ENCODE results near the gene ARSA.
A peak's percentile ranks its signal among the peaks of the same experiment; 100 is the strongest.

The ARSA gene

GRCh38 chr22:50627642-50628542 lies at the start of gene ARSA:
TSS of gene ARSA (minus strand) at chr22:50628152. CDS start at chr22:50627779, 373 bp downstream.
- H3K9me3 ChIP-seq (ENCODE audit: control insufficient read depth in 2 of 2, low read length in 2 of 2) = no peaks in the 10 kb centered on the region
- no peaks in the 10 kb centered on the region for H3K36me3 ChIP-seq (ENCODE audit: control insufficient read depth in 2 of 2, insufficient read depth in 2 of 2, low read length in 2 of 2)
- peaks cover 18 to 19% of the 10 kb centered on the region in 2 donors for H3K4me1 ChIP-seq (ENCODE audit: control insufficient read depth in 2 of 2, insufficient read depth in 2 of 2, low read length in 2 of 2)
- peak within 1 kb of the TSS; percentile 93 to 96 for H3K4me3 ChIP-seq (ENCODE audit: low read length in 2 of 2)
- H3K27me3 ChIP-seq (ENCODE audit: control insufficient read depth in 2 of 2, insufficient read depth in 2 of 2, low read length in 2 of 2) = no peaks in the 10 kb centered on the region
- peak within 1 kb of the TSS; percentile 72 to 81 for H3K27ac ChIP-seq (ENCODE audit: low read depth in 2 of 2, low read length in 2 of 2)
- peak within 1 kb of the TSS; percentile 93 to 97 for H3K9ac ChIP-seq (ENCODE audit: low read depth in 1 of 2, low read length in 2 of 2)

- no peaks in the 10 kb centered on the region for H3K36me3 ChIP-seq (ENCODE audit: control insufficient read depth in 2 of 2, insufficient read depth in 2 of 2, low read length in 2 of 2)
- H3K27ac ChIP-seq (ENCODE audit: low read depth in 2 of 2, low read length in 2 of 2) = no peak overlapping the region
- peaks cover 22 to 25% of the 10 kb centered on the region in 2 donors for H3K27me3 ChIP-seq (ENCODE audit: control insufficient read depth in 2 of 2, insufficient read depth in 2 of 2, low read length in 2 of 2)
- H3K4me3 ChIP-seq (ENCODE audit: low read length in 2 of 2) = no peak overlapping the region
- H3K9me3 ChIP-seq (ENCODE audit: control insufficient read depth in 2 of 2, low read length in 2 of 2) = no peaks in the 10 kb centered on the region
- H3K9ac ChIP-seq (ENCODE audit: low read depth in 1 of 2, low read length in 2 of 2) = no peak overlapping the region
- H3K4me1 ChIP-seq (ENCODE audit: control insufficient read depth in 2 of 2, insufficient read depth in 2 of 2, low read length in 2 of 2) = no peaks in the 10 kb centered on the region
Measured at GRCh38 chr22:50676661-50677492, 48.9 kb upstream of the ARSA start.

DNA sequence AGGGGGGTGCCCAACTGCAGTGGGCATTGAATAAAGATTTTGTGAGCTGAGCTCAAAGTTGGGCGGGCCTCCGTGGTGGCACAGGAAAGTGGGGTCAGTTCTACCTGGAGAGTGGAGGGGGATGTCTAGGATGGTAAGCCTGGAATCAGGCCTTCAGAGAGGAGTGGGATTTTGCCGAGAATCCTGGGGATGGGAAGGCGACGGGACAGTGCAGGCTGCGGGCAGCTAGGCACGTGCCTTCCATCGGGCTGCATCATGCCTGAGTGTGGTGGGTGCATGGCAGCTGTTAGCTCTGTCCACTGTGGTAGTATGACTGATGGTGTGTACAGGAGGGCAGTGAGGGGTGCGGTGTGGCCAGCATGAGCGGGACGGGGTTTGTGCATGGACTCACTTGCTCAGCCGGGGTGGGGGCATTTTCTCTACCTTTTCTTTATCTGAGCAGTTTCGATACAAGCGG lies 48.3 kb upstream of the ARSA start:
- H3K9me3 ChIP-seq (ENCODE audit: control insufficient read depth in 2 of 2, low read length in 2 of 2) = no peaks in the 10 kb centered on the region
- H3K27ac ChIP-seq (ENCODE audit: low read depth in 2 of 2, low read length in 2 of 2) = no peak overlapping the region
- no peak overlapping the region for H3K9ac ChIP-seq (ENCODE audit: low read depth in 1 of 2, low read length in 2 of 2)
- H3K36me3 ChIP-seq (ENCODE audit: control insufficient read depth in 2 of 2, insufficient read depth in 2 of 2, low read length in 2 of 2) = no peaks in the 10 kb centered on the region
- no peak overlapping the region for H3K4me3 ChIP-seq (ENCODE audit: low read length in 2 of 2)
- peaks cover 22 to 25% of the 10 kb centered on the region in 2 donors for H3K27me3 ChIP-seq (ENCODE audit: control insufficient read depth in 2 of 2, insufficient read depth in 2 of 2, low read length in 2 of 2)
- no peaks in the 10 kb centered on the region for H3K4me1 ChIP-seq (ENCODE audit: control insufficient read depth in 2 of 2, insufficient read depth in 2 of 2, low read length in 2 of 2)

GRCh38 chr22:50675553-50676179 lies 47.7 kb upstream of the ARSA start:
- Histone ChIP-seq H3K27ac (ENCODE audit: low read depth in 2 of 2, low read length in 2 of 2) (no peak overlapping the region), H3K9ac (ENCODE audit: low read depth in 1 of 2, low read length in 2 of 2) (no peak overlapping the region), H3K27me3 (ENCODE audit: control insufficient read depth in 2 of 2, insufficient read depth in 2 of 2, low read length in 2 of 2) (peaks cover 22 to 28% of the 10 kb centered on the region in 2 donors)

DNA sequence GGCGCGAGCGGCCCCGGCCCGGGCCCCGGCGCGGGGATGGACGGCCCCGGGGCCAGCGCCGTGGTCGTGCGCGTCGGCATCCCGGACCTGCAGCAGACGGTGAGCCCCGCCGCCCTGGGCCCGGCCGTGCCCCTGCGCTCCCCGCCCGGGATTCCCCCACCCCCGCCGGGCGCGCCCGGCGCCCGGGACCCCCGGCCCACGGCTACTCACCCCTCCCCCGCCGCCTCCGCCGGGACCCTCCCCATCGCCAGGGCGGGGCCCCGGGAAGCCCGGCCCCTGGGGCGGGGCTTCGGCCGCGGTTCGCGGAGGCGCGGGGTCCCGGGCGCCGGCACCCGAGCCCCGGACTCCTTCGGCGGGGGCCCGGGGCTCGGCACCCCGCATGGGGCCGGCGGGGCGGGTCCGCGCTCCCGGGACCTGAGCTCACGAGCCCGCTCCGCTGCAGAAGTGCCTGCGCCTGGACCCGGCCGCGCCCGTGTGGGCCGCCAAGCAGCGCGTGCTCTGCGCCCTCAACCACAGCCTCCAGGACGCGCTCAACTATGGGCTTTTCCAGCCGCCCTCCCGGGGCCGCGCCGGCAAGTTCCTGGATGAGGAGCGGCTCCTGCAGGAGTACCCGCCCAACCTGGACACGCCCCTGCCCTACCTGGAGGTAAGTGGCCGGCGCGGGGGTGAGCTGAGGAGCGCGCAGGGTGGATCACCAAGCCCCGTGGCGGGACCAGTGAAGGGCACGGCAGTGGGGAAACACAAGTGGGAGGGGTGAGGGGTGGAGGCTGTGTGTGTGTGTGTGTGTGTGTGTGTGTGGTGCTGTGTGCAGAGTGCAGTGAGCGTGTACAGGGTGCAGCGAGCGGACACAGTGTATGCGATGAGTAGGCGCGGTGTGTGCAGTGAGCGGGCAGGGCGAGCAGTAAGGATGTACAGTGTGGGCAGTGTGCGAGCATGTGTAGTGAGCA lies 46.9 kb upstream of the ARSA start:
- Histone ChIP-seq H3K4me1 (ENCODE audit: control insufficient read depth in 2 of 2, insufficient read depth in 2 of 2, low read length in 2 of 2) (no peaks in the 10 kb centered on the region), H3K9me3 (ENCODE audit: control insufficient read depth in 2 of 2, low read length in 2 of 2) (no peaks in the 10 kb centered on the region), H3K9ac (ENCODE audit: low read depth in 1 of 2, low read length in 2 of 2) (no peak overlapping the region), H3K27me3 (ENCODE audit: control insufficient read depth in 2 of 2, insufficient read depth in 2 of 2, low read length in 2 of 2) (peaks cover 22 to 31% of the 10 kb centered on the region in 2 donors), H3K36me3 (ENCODE audit: control insufficient read depth in 2 of 2, insufficient read depth in 2 of 2, low read length in 2 of 2) (no peaks in the 10 kb centered on the region), H3K4me3 (ENCODE audit: low read length in 2 of 2) (peak overlapping the region; percentile 48 to 52), H3K27ac (ENCODE audit: low read depth in 2 of 2, low read length in 2 of 2) (no peak overlapping the region)

More at GRCh38 chr22:50675553-50676179, 47.7 kb upstream of the ARSA start:
- H3K9me3 ChIP-seq (ENCODE audit: control insufficient read depth in 2 of 2, low read length in 2 of 2) = no peaks in the 10 kb centered on the region
- H3K4me1 ChIP-seq (ENCODE audit: control insufficient read depth in 2 of 2, insufficient read depth in 2 of 2, low read length in 2 of 2) = no peaks in the 10 kb centered on the region
- H3K4me3 ChIP-seq (ENCODE audit: low read length in 2 of 2) = peak overlapping the region; percentile 48 to 52
- H3K36me3 ChIP-seq (ENCODE audit: control insufficient read depth in 2 of 2, insufficient read depth in 2 of 2, low read length in 2 of 2) = no peaks in the 10 kb centered on the region

DNA sequence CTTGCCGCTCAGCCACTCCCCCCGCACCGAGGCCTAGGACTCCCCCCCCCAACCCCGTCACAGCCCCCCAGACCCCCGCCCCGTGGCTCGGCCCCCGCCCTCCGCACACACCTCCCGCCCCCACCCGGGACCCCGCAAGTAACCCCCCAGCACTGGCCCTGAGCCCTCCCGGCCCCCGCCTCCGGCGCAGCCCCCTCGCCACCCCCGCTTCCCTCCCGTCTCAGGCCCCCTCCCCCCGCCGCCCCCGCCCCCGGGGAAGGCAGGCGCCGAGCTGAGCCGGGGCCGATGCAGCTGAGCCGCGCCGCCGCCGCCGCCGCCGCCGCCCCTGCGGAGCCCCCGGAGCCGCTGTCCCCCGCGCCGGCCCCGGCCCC lies 46.2 kb upstream of the ARSA start:
- no peaks in the 10 kb centered on the region for H3K36me3 ChIP-seq (ENCODE audit: control insufficient read depth in 2 of 2, insufficient read depth in 2 of 2, low read length in 2 of 2)
- H3K4me1 ChIP-seq (ENCODE audit: control insufficient read depth in 2 of 2, insufficient read depth in 2 of 2, low read length in 2 of 2) = no peaks in the 10 kb centered on the region
- H3K4me3 ChIP-seq (ENCODE audit: low read length in 2 of 2) = no peak overlapping the region
- no peak overlapping the region for H3K27ac ChIP-seq (ENCODE audit: low read depth in 2 of 2, low read length in 2 of 2)
- peaks cover 22 to 31% of the 10 kb centered on the region in 2 donors for H3K27me3 ChIP-seq (ENCODE audit: control insufficient read depth in 2 of 2, insufficient read depth in 2 of 2, low read length in 2 of 2)
- no peak overlapping the region for H3K9ac ChIP-seq (ENCODE audit: low read depth in 1 of 2, low read length in 2 of 2)
- H3K9me3 ChIP-seq (ENCODE audit: control insufficient read depth in 2 of 2, low read length in 2 of 2) = no peaks in the 10 kb centered on the region

GRCh38 chr22:50673231-50674129 lies 45.5 kb upstream of the ARSA start:
- Histone ChIP-seq H3K27me3 (ENCODE audit: control insufficient read depth in 2 of 2, insufficient read depth in 2 of 2, low read length in 2 of 2) (peaks cover 24 to 31% of the 10 kb centered on the region in 2 donors), H3K9ac (ENCODE audit: low read depth in 1 of 2, low read length in 2 of 2) (no peak overlapping the region), H3K27ac (ENCODE audit: low read depth in 2 of 2, low read length in 2 of 2) (peak overlapping the region in 1 of 2 donors; percentile 23), H3K4me1 (ENCODE audit: control insufficient read depth in 2 of 2, insufficient read depth in 2 of 2, low read length in 2 of 2) (no peaks in the 10 kb centered on the region), H3K9me3 (ENCODE audit: control insufficient read depth in 2 of 2, low read length in 2 of 2) (no peaks in the 10 kb centered on the region), H3K36me3 (ENCODE audit: control insufficient read depth in 2 of 2, insufficient read depth in 2 of 2, low read length in 2 of 2) (no peaks in the 10 kb centered on the region), H3K4me3 (ENCODE audit: low read length in 2 of 2) (peak overlapping the region in 1 of 2 donors; percentile 20)

DNA sequence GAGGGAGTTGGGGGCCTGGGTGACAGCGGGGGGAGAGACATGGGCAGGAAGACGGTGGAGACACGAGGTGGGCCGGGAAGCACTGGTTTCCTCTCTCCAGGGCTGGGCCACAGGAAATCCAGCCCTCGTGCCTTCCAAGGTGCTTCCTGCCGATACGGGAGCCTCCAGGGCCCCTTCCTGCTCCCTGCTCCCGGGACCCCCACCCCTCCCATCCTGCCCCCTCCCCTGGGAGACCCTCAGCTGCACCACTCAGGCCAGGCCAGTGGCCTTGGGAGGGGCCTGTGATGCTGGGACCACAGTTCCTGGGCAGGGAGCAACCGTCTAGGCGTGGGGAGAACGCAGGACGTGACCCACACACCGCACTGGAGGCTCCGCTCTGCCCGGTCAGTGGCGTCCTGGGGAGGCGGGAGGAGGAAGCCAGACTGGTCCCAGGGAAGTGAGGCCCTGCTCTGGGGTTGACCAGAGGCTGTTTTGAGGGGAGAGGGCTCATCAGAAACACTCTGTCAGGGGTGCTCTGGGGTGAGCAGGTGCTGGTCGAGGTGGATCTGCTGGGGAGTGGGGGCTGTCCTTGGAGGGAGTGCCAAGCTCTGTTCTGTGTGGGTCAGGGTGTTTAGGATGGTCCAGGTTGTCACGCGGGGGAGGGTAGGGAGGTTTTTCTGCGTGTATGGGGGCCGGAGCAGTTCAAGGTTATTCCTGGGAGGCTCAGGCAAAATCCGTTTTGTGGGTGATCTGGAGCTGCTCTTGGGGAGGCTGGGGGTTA lies 44.7 kb upstream of the ARSA start, which contains the start of gene SHANK3:
TSS of gene SHANK3 (plus strand) at position 353 of the 760 bp plus-strand sequence.
- Histone ChIP-seq H3K36me3 (ENCODE audit: control insufficient read depth in 2 of 2, insufficient read depth in 2 of 2, low read length in 2 of 2) (no peaks in the 10 kb centered on the region), H3K27me3 (ENCODE audit: control insufficient read depth in 2 of 2, insufficient read depth in 2 of 2, low read length in 2 of 2) (peaks cover 25 to 31% of the 10 kb centered on the region in 2 donors), H3K9me3 (ENCODE audit: control insufficient read depth in 2 of 2, low read length in 2 of 2) (no peaks in the 10 kb centered on the region), H3K4me3 (ENCODE audit: low read length in 2 of 2) (peak within 1 kb of the TSS in 1 of 2 donors; percentile 20), H3K9ac (ENCODE audit: low read depth in 1 of 2, low read length in 2 of 2) (no peak within 1 kb of the TSS), H3K4me1 (ENCODE audit: control insufficient read depth in 2 of 2, insufficient read depth in 2 of 2, low read length in 2 of 2) (no peaks in the 10 kb centered on the region), H3K27ac (ENCODE audit: low read depth in 2 of 2, low read length in 2 of 2) (peak within 1 kb of the TSS in 1 of 2 donors; percentile 23)
